Panc1 (cell line): ENCODE measurements around the gene GLI1. TPM values are rescaled to one million over a fixed set of nuclear protein-coding genes. Genes with fewer than 3 reads are reported as not detected.

ENCODE experiments used
- ATAC-seq: fragments of 200-7000 bp; cut with Tn5 transposase; 2 replicates; pipeline ENCODE4 v1.9.1; 2020; ENCODE audit warnings: mild to moderate bottlenecking, moderate library complexity
- BruUV-seq: library from RNA; stranded (reverse); fragments of 400-500 nt; replicated peaks from 2 replicates; lab custom pipeline; 2021; lab: Mats Ljungman, UMichigan
- CTCF ChIA-PET: fragments of 300-600 bp; sonication (Branson Sonifier 250); formaldehyde crosslinking; loops from one replicate; lab custom pipeline; 2022; ENCODE audit warnings: antibody characterized with exemption; lab: Charles Lee
- POLR2A ChIA-PET: fragments of 300-600 bp; sonication (Branson Sonifier 250); formaldehyde crosslinking; loops from one replicate; lab custom pipeline; 2022; ENCODE audit warnings: antibody characterized with exemption; lab: Charles Lee
- DNase-seq: peaks from one replicate; pipeline ENCODE4 v3.0.0-alpha.2; 2010; ENCODE audit warnings: low read depth, low spot score
- H3K27ac ChIP-seq: 2 replicates; pipeline ENCODE4 v1.5.1; 2011; ENCODE audit warnings: mild to moderate bottlenecking, low read length, inconsistent platforms
- H3K27me3 ChIP-seq: fragments of 200-500 bp; sonication (Bioruptor generic); 2 replicates; pipeline ENCODE4 v1.6.0; 2014; ENCODE audit warnings: low read length, inconsistent platforms; ENCODE audit not compliant: control insufficient read depth, insufficient read depth
- H3K36me3 ChIP-seq: fragments of 200-500 bp; sonication (Bioruptor generic); 2 replicates; pipeline ENCODE4 v1.5.1; 2014; ENCODE audit warnings: inconsistent platforms, mild to moderate bottlenecking, low read length, moderate library complexity; ENCODE audit not compliant: control insufficient read depth, insufficient read depth
- H3K4me1 ChIP-seq: 2 replicates; pipeline ENCODE4 v1.5.1; 2011; ENCODE audit warnings: inconsistent platforms, mild to moderate bottlenecking, low read length, moderate library complexity; ENCODE audit not compliant: control insufficient read depth, insufficient read depth
- H3K4me3 ChIP-seq, 2 experiments: 2 replicates each; pipeline ENCODE4 v1.5.1; 2011 to 2012; ENCODE audit warnings: low read depth in 2 of 2, low read length in 2 of 2, mild to moderate bottlenecking in 2 of 2, inconsistent platforms in 1 of 2, moderate library complexity in 1 of 2
- H3K9me3 ChIP-seq: fragments of 200-500 bp; sonication (Bioruptor generic); 2 replicates; pipeline ENCODE4 v1.5.1; 2014; ENCODE audit warnings: low read depth, mild to moderate bottlenecking, inconsistent platforms, low read length, moderate library complexity; ENCODE audit not compliant: control insufficient read depth, insufficient read depth
- POLR2AphosphoS5 ChIP-seq: IDR thresholded peaks from 2 replicates; pipeline ENCODE4 v1.6.1; 2012; ENCODE audit warnings: mild to moderate bottlenecking, low read depth, low read length, moderate library complexity
- SIN3A ChIP-seq: IDR thresholded peaks from 2 replicates; pipeline ENCODE4 v1.6.1; 2012; ENCODE audit warnings: low read depth, mild to moderate bottlenecking, low read length, moderate library complexity, borderline replicate concordance; ENCODE audit not compliant: insufficient read depth
- TCF7L2 ChIP-seq: IDR thresholded peaks from 2 replicates; pipeline ENCODE4 v1.6.1; 2011; ENCODE audit warnings: mild to moderate bottlenecking, low read depth, low read length, inconsistent platforms
- in situ Hi-C: cut with HindIII; loops from 2 replicates; pipeline ENCODE4 v1.10.0; 2016; ENCODE audit warnings: low sequenced_read_pairs, low pct_unique_long_range_greater_than_20kb
- intact Hi-C: fragments of 100-400 bp; cut with micrococcal nuclease; formaldehyde crosslinking; loops from one replicate; pipeline ENCODE4 v1.10.0; 2022; ENCODE audit not compliant: unreplicated experiment
- total RNA-seq: library from RNA; stranded (reverse); gene quantifications from one replicate; pipeline ENCODE4 v1.2.1, GENCODE V29; 2021; ENCODE audit not compliant: unreplicated experiment
- TF ChIP-seq, protein P1 (sequence below): fragments of 450-650 bp; IDR thresholded peaks from 2 replicates; pipeline ENCODE4 v1.5.1; 2017; ENCODE audit warnings: mild to moderate bottlenecking
- TF ChIP-seq, protein P2 (sequence below), 2 experiments: IDR thresholded peaks; 2 replicates each; pipeline ENCODE4 v1.6.1; 2011 to 2012; ENCODE audit warnings: low read depth in 2 of 2, control low read depth in 1 of 2, low read length in 1 of 2, mild to moderate bottlenecking in 1 of 2, moderate library complexity in 1 of 2; ENCODE audit not compliant: insufficient read depth in 1 of 2

The GLI1 gene
- total RNA-seq, 1 experiment from 2014 or later, result 6.5 TPM

DNA sequence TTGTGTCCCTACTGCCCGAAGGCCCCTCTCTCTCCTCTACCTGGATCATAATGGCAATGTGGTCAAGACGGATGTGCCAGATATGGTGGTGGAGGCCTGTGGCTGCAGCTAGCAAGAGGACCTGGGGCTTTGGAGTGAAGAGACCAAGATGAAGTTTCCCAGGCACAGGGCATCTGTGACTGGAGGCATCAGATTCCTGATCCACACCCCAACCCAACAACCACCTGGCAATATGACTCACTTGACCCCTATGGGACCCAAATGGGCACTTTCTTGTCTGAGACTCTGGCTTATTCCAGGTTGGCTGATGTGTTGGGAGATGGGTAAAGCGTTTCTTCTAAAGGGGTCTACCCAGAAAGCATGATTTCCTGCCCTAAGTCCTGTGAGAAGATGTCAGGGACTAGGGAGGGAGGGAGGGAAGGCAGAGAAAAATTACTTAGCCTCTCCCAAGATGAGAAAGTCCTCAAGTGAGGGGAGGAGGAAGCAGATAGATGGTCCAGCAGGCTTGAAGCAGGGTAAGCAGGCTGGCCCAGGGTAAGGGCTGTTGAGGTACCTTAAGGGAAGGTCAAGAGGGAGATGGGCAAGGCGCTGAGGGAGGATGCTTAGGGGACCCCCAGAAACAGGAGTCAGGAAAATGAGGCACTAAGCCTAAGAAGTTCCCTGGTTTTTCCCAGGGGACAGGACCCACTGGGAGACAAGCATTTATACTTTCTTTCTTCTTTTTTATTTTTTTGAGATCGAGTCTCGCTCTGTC, 2.7 kb upstream of the GLI1 start:
- intact Hi-C loops, result loop anchor here (5.0 kb wide), 1 partner anchor 165 kb away; no protein-coding TSS in a partner anchor
- BruUV-seq, result no TSS peak
- no peak for ATAC-seq
- no peaks in the 10 kb centered on the region for H3K9me3 ChIP-seq
- H3K36me3 ChIP-seq, result no peaks in the 10 kb centered on the region
- TF ChIP-seq, protein P1, sequence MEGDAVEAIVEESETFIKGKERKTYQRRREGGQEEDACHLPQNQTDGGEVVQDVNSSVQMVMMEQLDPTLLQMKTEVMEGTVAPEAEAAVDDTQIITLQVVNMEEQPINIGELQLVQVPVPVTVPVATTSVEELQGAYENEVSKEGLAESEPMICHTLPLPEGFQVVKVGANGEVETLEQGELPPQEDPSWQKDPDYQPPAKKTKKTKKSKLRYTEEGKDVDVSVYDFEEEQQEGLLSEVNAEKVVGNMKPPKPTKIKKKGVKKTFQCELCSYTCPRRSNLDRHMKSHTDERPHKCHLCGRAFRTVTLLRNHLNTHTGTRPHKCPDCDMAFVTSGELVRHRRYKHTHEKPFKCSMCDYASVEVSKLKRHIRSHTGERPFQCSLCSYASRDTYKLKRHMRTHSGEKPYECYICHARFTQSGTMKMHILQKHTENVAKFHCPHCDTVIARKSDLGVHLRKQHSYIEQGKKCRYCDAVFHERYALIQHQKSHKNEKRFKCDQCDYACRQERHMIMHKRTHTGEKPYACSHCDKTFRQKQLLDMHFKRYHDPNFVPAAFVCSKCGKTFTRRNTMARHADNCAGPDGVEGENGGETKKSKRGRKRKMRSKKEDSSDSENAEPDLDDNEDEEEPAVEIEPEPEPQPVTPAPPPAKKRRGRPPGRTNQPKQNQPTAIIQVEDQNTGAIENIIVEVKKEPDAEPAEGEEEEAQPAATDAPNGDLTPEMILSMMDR, result no peak
- TF ChIP-seq TCF7L2, result no peak
- no peak for TF ChIP-seq SIN3A
- TF ChIP-seq, protein P2, sequence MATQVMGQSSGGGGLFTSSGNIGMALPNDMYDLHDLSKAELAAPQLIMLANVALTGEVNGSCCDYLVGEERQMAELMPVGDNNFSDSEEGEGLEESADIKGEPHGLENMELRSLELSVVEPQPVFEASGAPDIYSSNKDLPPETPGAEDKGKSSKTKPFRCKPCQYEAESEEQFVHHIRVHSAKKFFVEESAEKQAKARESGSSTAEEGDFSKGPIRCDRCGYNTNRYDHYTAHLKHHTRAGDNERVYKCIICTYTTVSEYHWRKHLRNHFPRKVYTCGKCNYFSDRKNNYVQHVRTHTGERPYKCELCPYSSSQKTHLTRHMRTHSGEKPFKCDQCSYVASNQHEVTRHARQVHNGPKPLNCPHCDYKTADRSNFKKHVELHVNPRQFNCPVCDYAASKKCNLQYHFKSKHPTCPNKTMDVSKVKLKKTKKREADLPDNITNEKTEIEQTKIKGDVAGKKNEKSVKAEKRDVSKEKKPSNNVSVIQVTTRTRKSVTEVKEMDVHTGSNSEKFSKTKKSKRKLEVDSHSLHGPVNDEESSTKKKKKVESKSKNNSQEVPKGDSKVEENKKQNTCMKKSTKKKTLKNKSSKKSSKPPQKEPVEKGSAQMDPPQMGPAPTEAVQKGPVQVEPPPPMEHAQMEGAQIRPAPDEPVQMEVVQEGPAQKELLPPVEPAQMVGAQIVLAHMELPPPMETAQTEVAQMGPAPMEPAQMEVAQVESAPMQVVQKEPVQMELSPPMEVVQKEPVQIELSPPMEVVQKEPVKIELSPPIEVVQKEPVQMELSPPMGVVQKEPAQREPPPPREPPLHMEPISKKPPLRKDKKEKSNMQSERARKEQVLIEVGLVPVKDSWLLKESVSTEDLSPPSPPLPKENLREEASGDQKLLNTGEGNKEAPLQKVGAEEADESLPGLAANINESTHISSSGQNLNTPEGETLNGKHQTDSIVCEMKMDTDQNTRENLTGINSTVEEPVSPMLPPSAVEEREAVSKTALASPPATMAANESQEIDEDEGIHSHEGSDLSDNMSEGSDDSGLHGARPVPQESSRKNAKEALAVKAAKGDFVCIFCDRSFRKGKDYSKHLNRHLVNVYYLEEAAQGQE (IDR thresholded peaks at IDR 0.05; ENCODE audit: insufficient read depth in 1 of 2, low read depth in 2 of 2, low read length in 1 of 2), result no peak
- TF ChIP-seq POLR2AphosphoS5, result no peak
- H3K4me1 ChIP-seq, result peaks cover 15% of the 10 kb centered on the region
- H3K4me3 ChIP-seq, result no peak overlapping the region
- no peak for DNase-seq
- POLR2A ChIA-PET, result no interaction called here
- no peak overlapping the region; the same call in 1 of the 2 replicates for H3K27ac ChIP-seq
- CTCF ChIA-PET, result interaction anchor here (0.7 kb wide), 1 partner anchor 35 kb away, joined by 3 read pairs; no protein-coding TSS in a partner anchor
- H3K27me3 ChIP-seq, result no peaks in the 10 kb centered on the region
- in situ Hi-C loops, result no loop called here

GRCh38 chr12:57458665-57459054, 925 bp upstream of the GLI1 start:
- in situ Hi-C loops, result no loop called here
- no peaks in the 10 kb centered on the region for H3K9me3 ChIP-seq
- H3K4me3 ChIP-seq, result peak overlapping the region; percentile 72 to 73
- no peak for DNase-seq
- ChIA-PET CTCF (interaction anchor here (0.6 to 1.2 kb wide), 6 partner anchors 8 to 277 kb away, joined by 3 to 6 read pairs (median 3); no protein-coding TSS in a partner anchor), POLR2A (interaction anchor here (0.7 kb wide), 1 partner anchor 407 kb away, joined by 8 read pairs; no protein-coding TSS in a partner anchor)
- no peak for ATAC-seq
- intact Hi-C loops, result loop anchor here (5.0 kb wide), 1 partner anchor 164 kb away; no protein-coding TSS in a partner anchor
- H3K4me1 ChIP-seq, result peaks cover 15% of the 10 kb centered on the region
- H3K36me3 ChIP-seq, result no peaks in the 10 kb centered on the region
- TF ChIP-seq, protein P1, result no peak
- TF ChIP-seq POLR2AphosphoS5 (no peak), TCF7L2 (no peak), SIN3A (no peak)
- TF ChIP-seq, protein P2 (IDR thresholded peaks at IDR 0.05; ENCODE audit: insufficient read depth in 1 of 2, low read depth in 2 of 2, low read length in 1 of 2), result no peak
- H3K27ac ChIP-seq, result peak overlapping the region; percentile 89
- no TSS peak for BruUV-seq
- no peaks in the 10 kb centered on the region for H3K27me3 ChIP-seq
